ENCODE results near the gene LAGE3. TPM values are rescaled to one million over a fixed set of nuclear protein-coding genes. Genes with fewer than 3 reads are reported as not detected.

Gene LAGE3
- total RNA-seq: 10 to 100 TPM in 1 of 2 donors, 1 to 10 TPM in 1; 9.8 to 11.5 TPM
- long read RNA-seq, transcript LAGE3-201 (3 exons, 949 nt): major isoform, 17 of 18 reads
- long read RNA-seq, partial matches to known transcripts: 0 of 18 reads
- long read RNA-seq, other reads (novel, unspliced or antisense): 1 of 18 reads

GRCh38 chrX:154478728-154479622, at the start of gene LAGE3:
TSS of gene LAGE3 (minus strand) at chrX:154479281. CDS start at chrX:154478915, 366 bp downstream.
- DNase-seq (peak; percentile 91 to 95), ATAC-seq (peak; percentile 94)
- intact Hi-C loops (cut with DNase I, micrococcal nuclease): no loop called here

GRCh38 chrX:154526901-154527675, 48.0 kb upstream of the LAGE3 start:
- peak; percentile 87 for ATAC-seq
- intact Hi-C loops (cut with DNase I, micrococcal nuclease): no loop called here
- DNase-seq: peak; percentile 81 to 86

GRCh38 chrX:154525606-154526490, 46.8 kb upstream of the LAGE3 start:
- DNase-seq (no peak), ATAC-seq (no peak)
- intact Hi-C loops (cut with DNase I, micrococcal nuclease): no loop called here

- no peak for ATAC-seq
- intact Hi-C loops (cut with DNase I, micrococcal nuclease): no loop called here
- DNase-seq: no peak
These were observed 40.3 kb upstream of the LAGE3 start for GRCh38 chrX:154519389-154519788.

GRCh38 chrX:154517101-154517781, 38.2 kb upstream of the LAGE3 start:
- intact Hi-C loops (cut with DNase I, micrococcal nuclease): no loop called here
- DNase-seq (peak; percentile 40 to 64), ATAC-seq (peak; percentile 46)

- peak; percentile 3 for ATAC-seq
- intact Hi-C loops (cut with DNase I, micrococcal nuclease): no loop called here
- DNase-seq: peak in 1 of 2 donors; percentile 53
These were observed 37.6 kb upstream of the LAGE3 start for GRCh38 chrX:154516656-154517100.

GRCh38 chrX:154515966-154516655, 37.0 kb upstream of the LAGE3 start, which contains the start of gene FAM3A:
TSS of gene FAM3A (minus strand) at chrX:154516232. CDS start at chrX:154515772, 460 bp downstream.
- DNase-seq (peak; percentile 91 to 94), ATAC-seq (peak; percentile 81)
- intact Hi-C loops (cut with DNase I, micrococcal nuclease): no loop called here

GRCh38 chrX:154515090-154515965, 36.2 kb upstream of the LAGE3 start:
- intact Hi-C loops (cut with DNase I, micrococcal nuclease): no loop called here
- DNase-seq (peak; percentile 54 to 75), ATAC-seq (peak; percentile 65)

- no peak for DNase-seq
- ATAC-seq: no peak
- intact Hi-C loops (cut with DNase I, micrococcal nuclease): no loop called here
These were observed 34.6 kb upstream of the LAGE3 start for GRCh38 chrX:154513716-154514115.

- intact Hi-C loops (cut with DNase I, micrococcal nuclease): no loop called here
- ATAC-seq: no peak
These were observed 33.9 kb upstream of the LAGE3 start for GRCh38 chrX:154512879-154513553.

GRCh38 chrX:154511761-154512160, 32.7 kb upstream of the LAGE3 start:
- no peak for ATAC-seq
- intact Hi-C loops (cut with DNase I, micrococcal nuclease): no loop called here
- DNase-seq: no peak

More at GRCh38 chrX:154512879-154513553, 33.9 kb upstream of the LAGE3 start:
- no peak for DNase-seq

- no peak for ATAC-seq
- no peak for DNase-seq
- intact Hi-C loops (cut with DNase I, micrococcal nuclease): no loop called here
These were observed 30.4 kb upstream of the LAGE3 start for GRCh38 chrX:154509455-154509854.

- ATAC-seq: no peak
These were observed 29.3 kb upstream of the LAGE3 start for GRCh38 chrX:154508384-154508745.

GRCh38 chrX:154507673-154508383, 28.7 kb upstream of the LAGE3 start:
- intact Hi-C loops (cut with DNase I, micrococcal nuclease): no loop called here
- ATAC-seq (no peak), DNase-seq (no peak)

More at GRCh38 chrX:154508384-154508745, 29.3 kb upstream of the LAGE3 start:
- DNase-seq: no peak
- intact Hi-C loops (cut with DNase I, micrococcal nuclease): no loop called here
